SU-DHL-6 (cell line): ENCODE results near the gene TUBB2B.
"Not testable (repeated sequence)": the region's sequence is repeated elsewhere in the genome, so short reads cannot be mapped to it uniquely, and the experiment has no call there.

Source experiments
- H2AFZ ChIP-seq: fragments of 200-600 bp; sonication (generic); 2 replicates; pipeline ENCODE4 v1.6.1; 2014; ENCODE audit warnings: low read depth, mild to moderate bottlenecking, moderate library complexity, mixed read lengths, antibody characterized with exemption, low read length; ENCODE audit not compliant: severe bottlenecking
- H3F3A ChIP-seq: fragments of 200-600 bp; shearing (Covaris generic); 2 replicates; pipeline ENCODE4 v1.6.0; 2016; ENCODE audit warnings: antibody characterized with exemption, mild to moderate bottlenecking; ENCODE audit not compliant: insufficient read depth
- H3K27ac ChIP-seq: fragments of 200-600 bp; sonication (generic); 2 replicates; pipeline ENCODE4 v1.5.1; 2016; ENCODE audit warnings: low read depth, mild to moderate bottlenecking, low read length, moderate library complexity, mixed read lengths
- H3K27me3 ChIP-seq: fragments of 200-600 bp; sonication (generic), shearing (Covaris generic); 2 replicates; pipeline ENCODE4 v1.6.0; 2014; ENCODE audit warnings: mild to moderate bottlenecking, low read length
- H3K36me3 ChIP-seq: fragments of 200-600 bp; sonication (generic); 2 replicates; pipeline ENCODE4 v1.6.1; 2014; ENCODE audit warnings: mild to moderate bottlenecking, low read length, mixed read lengths
- H3K4me2 ChIP-seq: fragments of 300-600, 200-600 bp; shearing (Covaris generic), sonication (generic); 2 replicates; pipeline ENCODE4 v1.6.0; 2014; ENCODE audit warnings: low read length, low read depth, mild to moderate bottlenecking; ENCODE audit not compliant: poor library complexity, severe bottlenecking
- H3K4me3 ChIP-seq: fragments of 200-600 bp; sonication (generic); 2 replicates; pipeline ENCODE4 v1.5.1; 2014; ENCODE audit warnings: antibody characterized with exemption, low read length, mild to moderate bottlenecking, mixed read lengths; ENCODE audit not compliant: insufficient read depth, poor library complexity, severe bottlenecking
- H3K79me2 ChIP-seq: fragments of 200-600 bp; sonication (generic); 2 replicates; pipeline ENCODE4 v1.6.1; 2014; ENCODE audit warnings: mild to moderate bottlenecking, low read length, moderate library complexity; ENCODE audit not compliant: insufficient read depth
- H3K9ac ChIP-seq: fragments of 200-600 bp; sonication (generic); 2 replicates; pipeline ENCODE4 v1.7.0; 2014; ENCODE audit warnings: mild to moderate bottlenecking, low read length
- H3K9me2 ChIP-seq: fragments of 200-600 bp; sonication (generic); replicated peaks from 2 replicates; pipeline ENCODE4 v1.6.1; 2014; ENCODE audit warnings: low read length; ENCODE audit not compliant: insufficient read depth
- H3K9me3 ChIP-seq: fragments of 200-600 bp; sonication (generic); 2 replicates; pipeline ENCODE4 v1.6.1; 2014; ENCODE audit warnings: low read length, mixed read lengths; ENCODE audit not compliant: insufficient read depth
- H4K20me1 ChIP-seq: fragments of 200-600 bp; sonication (generic); 2 replicates; pipeline ENCODE4 v1.6.1; 2014; ENCODE audit warnings: low read depth, mild to moderate bottlenecking, antibody characterized with exemption, low read length, moderate library complexity, mixed read lengths
- EZH2phosphoT487 ChIP-seq: fragments of 200-600 bp; sonication (generic), shearing (Covaris generic); conservative IDR thresholded peaks from 2 replicates; pipeline ENCODE4 v1.6.1; 2018; ENCODE audit warnings: mild to moderate bottlenecking, antibody characterized with exemption, low read length, moderate library complexity, mixed read lengths
- TF ChIP-seq, protein P1 (sequence below): fragments of 200-600 bp; sonication (generic); IDR thresholded peaks from one replicate; pipeline ENCODE4 v1.5.1; 2017; ENCODE audit warnings: antibody characterized with exemption, mild to moderate bottlenecking, low read length, moderate library complexity; ENCODE audit not compliant: insufficient read depth, poor library complexity, severe bottlenecking

The TUBB2B gene

GRCh38 chr6:3183066-3183465 is 44.4 kb downstream of the TUBB2B start:
- Histone ChIP-seq H3K9ac (no peak overlapping the region), H3K4me2 (no peak overlapping the region), H3K9me2 (no peaks in the 10 kb centered on the region), H3K79me2 (no peaks in the 10 kb centered on the region), H3K9me3 (no peaks in the 10 kb centered on the region), H3K36me3 (no peaks in the 10 kb centered on the region), H3K27ac (no peak overlapping the region), H4K20me1 (no peaks in the 10 kb centered on the region), H3K4me3 (no peak overlapping the region), H3F3A (no peaks in the 10 kb centered on the region), H2AFZ (no peak overlapping the region), H3K27me3 (no peaks in the 10 kb centered on the region)
- TF ChIP-seq, protein P1, sequence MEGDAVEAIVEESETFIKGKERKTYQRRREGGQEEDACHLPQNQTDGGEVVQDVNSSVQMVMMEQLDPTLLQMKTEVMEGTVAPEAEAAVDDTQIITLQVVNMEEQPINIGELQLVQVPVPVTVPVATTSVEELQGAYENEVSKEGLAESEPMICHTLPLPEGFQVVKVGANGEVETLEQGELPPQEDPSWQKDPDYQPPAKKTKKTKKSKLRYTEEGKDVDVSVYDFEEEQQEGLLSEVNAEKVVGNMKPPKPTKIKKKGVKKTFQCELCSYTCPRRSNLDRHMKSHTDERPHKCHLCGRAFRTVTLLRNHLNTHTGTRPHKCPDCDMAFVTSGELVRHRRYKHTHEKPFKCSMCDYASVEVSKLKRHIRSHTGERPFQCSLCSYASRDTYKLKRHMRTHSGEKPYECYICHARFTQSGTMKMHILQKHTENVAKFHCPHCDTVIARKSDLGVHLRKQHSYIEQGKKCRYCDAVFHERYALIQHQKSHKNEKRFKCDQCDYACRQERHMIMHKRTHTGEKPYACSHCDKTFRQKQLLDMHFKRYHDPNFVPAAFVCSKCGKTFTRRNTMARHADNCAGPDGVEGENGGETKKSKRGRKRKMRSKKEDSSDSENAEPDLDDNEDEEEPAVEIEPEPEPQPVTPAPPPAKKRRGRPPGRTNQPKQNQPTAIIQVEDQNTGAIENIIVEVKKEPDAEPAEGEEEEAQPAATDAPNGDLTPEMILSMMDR, result no peak
- no peak for TF ChIP-seq EZH2phosphoT487

DNA sequence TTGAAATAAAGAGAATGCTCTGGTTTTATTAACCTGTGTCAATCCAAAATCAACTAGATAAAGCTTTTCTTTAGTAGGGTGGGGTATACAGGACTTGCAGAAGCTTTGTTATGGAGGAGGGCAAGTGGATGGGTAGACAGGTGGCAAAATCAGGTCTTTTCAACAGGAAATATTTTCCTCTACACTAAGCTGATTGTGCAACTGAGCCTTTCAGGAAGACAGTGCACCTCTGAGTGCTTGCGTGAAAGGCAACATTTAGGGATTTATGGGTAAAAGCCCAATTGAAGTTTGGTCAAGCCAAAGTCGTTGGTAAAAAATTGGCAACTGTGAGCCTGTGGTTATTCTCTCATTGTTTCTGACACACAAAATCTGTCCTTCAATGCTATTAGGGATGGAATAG is 46.3 kb downstream of the TUBB2B start:
- Histone ChIP-seq H3K9me3 (no peaks in the 10 kb centered on the region), H3F3A (no peaks in the 10 kb centered on the region), H3K4me2 (no peak overlapping the region), H3K9ac (no peak overlapping the region), H3K27ac (no peak overlapping the region), H3K4me3 (no peak overlapping the region), H4K20me1 (no peaks in the 10 kb centered on the region), H3K9me2 (no peaks in the 10 kb centered on the region), H3K79me2 (no peaks in the 10 kb centered on the region), H3K27me3 (no peaks in the 10 kb centered on the region), H2AFZ (no peak overlapping the region), H3K36me3 (no peaks in the 10 kb centered on the region)
- no peak for TF ChIP-seq EZH2phosphoT487
- TF ChIP-seq, protein P1, result no peak

GRCh38 chr6:3179945-3180344 is 47.5 kb downstream of the TUBB2B start:
- not testable (repeated sequence) for H3K4me2 ChIP-seq, H2AFZ ChIP-seq, H3K36me3 ChIP-seq, H3K27me3 ChIP-seq, H3K79me2 ChIP-seq, H4K20me1 ChIP-seq, H3K9me2 ChIP-seq, H3K9me3 ChIP-seq, H3K27ac ChIP-seq, H3F3A ChIP-seq, H3K4me3 ChIP-seq, H3K9ac ChIP-seq

DNA sequence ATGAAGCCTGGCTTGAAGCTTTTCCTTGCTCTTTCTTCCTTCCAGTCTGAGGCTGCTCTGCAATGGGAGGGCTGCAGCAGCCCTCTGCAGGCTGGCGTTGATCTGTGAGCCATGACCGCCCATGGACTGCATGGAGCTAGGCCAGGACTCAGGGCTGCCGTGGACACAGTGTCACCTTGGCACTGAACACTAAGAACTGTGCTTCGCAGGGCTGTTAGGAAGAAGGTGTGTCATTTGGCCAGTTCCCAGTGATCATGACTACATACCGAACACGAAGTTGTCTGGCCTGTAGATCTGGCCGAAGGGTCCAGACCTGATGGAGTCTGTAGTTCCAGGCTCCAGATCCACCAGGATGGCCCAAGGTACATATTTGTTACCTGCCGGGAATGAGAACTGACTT is 48.8 kb downstream of the TUBB2B start:
- not testable (repeated sequence) for H3K27ac ChIP-seq, H3F3A ChIP-seq, H3K4me2 ChIP-seq, H3K9ac ChIP-seq, H3K9me3 ChIP-seq, H3K9me2 ChIP-seq, H3K27me3 ChIP-seq, H3K79me2 ChIP-seq, H3K4me3 ChIP-seq, H2AFZ ChIP-seq, H4K20me1 ChIP-seq, H3K36me3 ChIP-seq
